Measurements from ENCODE around the gene ERO1B. TPM values are rescaled to one million over a fixed set of nuclear protein-coding genes. Genes with fewer than 3 reads are reported as not detected.

Gene ERO1B
- total RNA-seq, 4 donors from 2014 or later: 29.8 to 60.1 (median 38.3) TPM

DNA sequence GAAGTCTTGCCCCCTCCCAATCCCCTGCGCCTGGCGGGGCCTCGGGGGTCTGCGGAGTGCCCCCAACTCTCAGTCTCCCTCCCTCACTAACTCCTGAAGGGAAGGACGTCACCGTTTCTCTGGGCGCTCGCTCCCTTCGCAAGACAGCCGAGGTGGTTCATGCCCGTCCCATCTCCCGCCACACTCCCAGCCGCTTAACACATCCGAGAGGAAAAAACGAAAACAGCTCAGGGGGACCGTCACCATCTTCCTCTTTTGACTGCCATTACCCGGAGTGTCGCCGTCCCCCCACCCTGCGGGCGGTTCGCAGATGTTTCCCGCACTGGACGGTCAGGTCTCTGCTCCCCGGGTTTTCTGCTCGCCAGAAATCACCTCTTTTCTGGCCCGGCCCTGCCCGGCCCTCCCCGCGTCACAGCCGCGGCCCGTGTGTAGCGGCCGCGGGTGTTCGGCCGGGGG, 532 bp downstream of the ERO1B start:
- H3K4me1 ChIP-seq: peaks cover 6 to 10% of the 10 kb centered on the region in 2 donors
- intact Hi-C loops (cut with DNase I): loop anchor here (10.0 kb wide), 1 partner anchor 214 kb away; no protein-coding TSS in a partner anchor
- H3K36me3 ChIP-seq: no peaks in the 10 kb centered on the region
- DNase-seq: peak; percentile 36 to 46
- TF ChIP-seq CTCF (IDR thresholded peaks at IDR 0.05) (no peak), POLR2A (IDR thresholded peaks at IDR 0.05) (no peak)
- H3K9me3 ChIP-seq: no peaks in the 10 kb centered on the region
- H3K27me3 ChIP-seq: no peaks in the 10 kb centered on the region
- peak overlapping the region; percentile 81 to 98 (median 97) for H3K4me3 ChIP-seq (replicated peaks in 1 of 3)
- H3K27ac ChIP-seq: peak overlapping the region; percentile 73 to 92 (median 85)
- WGBS, 2 donors: 1% methylated on average over 23 to 24 of the region's 38 CpGs

DNA sequence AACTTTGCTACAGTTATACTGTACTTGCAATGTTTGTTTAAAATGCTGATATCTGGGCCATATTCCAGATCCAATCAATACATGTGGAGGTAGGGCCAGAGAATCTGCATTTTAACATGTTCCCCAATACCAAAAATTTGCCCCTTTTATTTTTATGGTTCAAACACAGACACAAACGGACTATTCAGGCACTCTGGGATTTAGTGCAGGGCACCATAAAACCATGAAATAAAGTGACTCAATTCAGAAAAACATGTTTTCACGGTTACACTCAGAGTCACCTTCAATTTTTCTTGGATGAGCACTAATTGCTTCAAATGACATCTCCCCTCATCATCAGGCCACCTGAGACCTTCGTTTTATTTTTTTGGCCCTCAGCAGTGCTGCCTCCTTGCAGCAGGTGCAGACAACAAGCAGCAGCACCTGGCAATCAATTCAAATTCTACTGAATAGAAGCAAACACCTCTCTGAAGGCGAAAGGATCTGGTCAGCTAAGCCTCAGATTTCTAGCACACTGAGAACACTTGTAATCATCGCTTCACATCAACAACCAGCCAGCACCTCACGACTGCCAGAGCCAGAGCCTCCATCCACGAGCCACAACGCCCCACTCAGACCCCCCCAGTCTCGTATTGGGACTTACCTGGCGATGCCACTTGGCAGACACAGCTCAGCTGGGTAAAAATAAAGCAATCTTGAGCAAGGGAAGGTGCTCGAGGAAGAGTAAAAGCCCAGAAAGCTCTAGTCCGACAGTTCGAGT, 1.1 kb downstream of the ERO1B start:
- H3K4me1 ChIP-seq: peaks cover 6 to 10% of the 10 kb centered on the region in 2 donors
- peak; percentile 76 to 85 for DNase-seq
- TF ChIP-seq POLR2A (IDR thresholded peaks at IDR 0.05): peak in 1 of 2 donors; percentile 23
- TF ChIP-seq CTCF (IDR thresholded peaks at IDR 0.05): no peak
- H3K4me3 ChIP-seq (replicated peaks in 1 of 3): peak overlapping the region; percentile 81 to 98 (median 97)
- no peaks in the 10 kb centered on the region for H3K27me3 ChIP-seq
- H3K9me3 ChIP-seq: no peaks in the 10 kb centered on the region
- WGBS, 2 donors: 10 to 12% methylated on average over 10 to 13 of the region's 13 CpGs
- intact Hi-C loops (cut with DNase I): loop anchor here (10.0 kb wide), 1 partner anchor 214 kb away; no protein-coding TSS in a partner anchor
- H3K36me3 ChIP-seq: no peaks in the 10 kb centered on the region
- peak overlapping the region; percentile 73 to 92 (median 85) for H3K27ac ChIP-seq

- 92 to 100% methylated on average over 1 of the region's 1 CpG for WGBS, 2 donors
- Histone ChIP-seq H3K27me3 (no peaks in the 10 kb centered on the region), H3K4me3 (replicated peaks in 1 of 3) (no peak overlapping the region), H3K9me3 (no peaks in the 10 kb centered on the region), H3K36me3 (no peaks in the 10 kb centered on the region), H3K4me1 (peaks cover 5 to 9% of the 10 kb centered on the region in 2 donors), H3K27ac (no peak overlapping the region)
- intact Hi-C loops (cut with DNase I): no loop called here
- TF ChIP-seq CTCF (IDR thresholded peaks at IDR 0.05) (no peak), POLR2A (IDR thresholded peaks at IDR 0.05) (no peak)
- no peak for DNase-seq
Observed at GRCh38 chr1:236275586-236275985, 6.2 kb downstream of the ERO1B start.

- no peak for TF ChIP-seq CTCF (IDR thresholded peaks at IDR 0.05)
- no peak for TF ChIP-seq POLR2A (IDR thresholded peaks at IDR 0.05)
- no peaks in the 10 kb centered on the region for H3K9me3 ChIP-seq
- H3K4me1 ChIP-seq: peaks cover 0 to 4% of the 10 kb centered on the region in 2 donors
- no peaks in the 10 kb centered on the region for H3K27me3 ChIP-seq
- H3K36me3 ChIP-seq: no peaks in the 10 kb centered on the region
- H3K4me3 ChIP-seq (replicated peaks in 1 of 3): no peak overlapping the region
- no peak overlapping the region for H3K27ac ChIP-seq
- DNase-seq: no peak
- intact Hi-C loops (cut with DNase I): no loop called here
Observed at GRCh38 chr1:236275061-236275460, 6.7 kb downstream of the ERO1B start.

- Histone ChIP-seq H3K27me3 (no peaks in the 10 kb centered on the region), H3K27ac (no peak overlapping the region), H3K9me3 (no peaks in the 10 kb centered on the region), H3K4me3 (replicated peaks in 1 of 3) (no peak overlapping the region), H3K36me3 (peaks cover 0 to 5% of the 10 kb centered on the region in 2 donors), H3K4me1 (no peaks in the 10 kb centered on the region)
- 88 to 93% methylated on average over 2 of the region's 2 CpGs for WGBS, 2 donors
- DNase-seq: peak in 1 of 2 donors; percentile 10
- TF ChIP-seq POLR2A (IDR thresholded peaks at IDR 0.05) (no peak), CTCF (IDR thresholded peaks at IDR 0.05) (no peak)
- intact Hi-C loops (cut with DNase I): no loop called here
Observed at GRCh38 chr1:236273358-236273757, 8.4 kb downstream of the ERO1B start.

Measured in thyroid gland (tissue), 4 donors.